H1 (cell line): ENCODE data around the gene AP2A2.

ENCODE experiments used
- CHD2 ChIP-seq: IDR thresholded peaks from 2 replicates; pipeline ENCODE4 v1.6.1; 2012; ENCODE audit warnings: low read length, improper control_type of control experiment
- EZH2 ChIP-seq: fragments of 200-600 bp; sonication (generic); IDR thresholded peaks from 2 replicates; pipeline ENCODE4 v1.7.1; 2012; ENCODE audit warnings: low read depth, mild to moderate bottlenecking, moderate library complexity, low read length, inconsistent platforms; ENCODE audit not compliant: severe bottlenecking
- FOSL1 ChIP-seq: IDR thresholded peaks from 2 replicates; pipeline ENCODE4 v1.6.1; 2011; ENCODE audit warnings: mild to moderate bottlenecking, low read depth, low read length, moderate library complexity; ENCODE audit not compliant: insufficient read depth
- GABPA ChIP-seq: IDR thresholded peaks from 2 replicates; pipeline ENCODE4 v1.6.1; 2011; ENCODE audit warnings: mild to moderate bottlenecking, low read length, moderate library complexity, borderline replicate concordance; ENCODE audit not compliant: insufficient read depth
- HDAC2 ChIP-seq, 2 experiments: fragments of 300-600 bp in 1 of 2; sonication (generic) in 1 of 2; IDR thresholded peaks; 2 replicates each; pipeline ENCODE4 v1.6.1; 2011 to 2012; ENCODE audit warnings: low read depth in 2 of 2, low read length in 2 of 2, mild to moderate bottlenecking in 2 of 2, moderate library complexity in 2 of 2, borderline replicate concordance in 1 of 2, inconsistent platforms in 1 of 2
- MAFK ChIP-seq: IDR thresholded peaks from 2 replicates; pipeline ENCODE4 v1.6.1; 2012; ENCODE audit warnings: low read depth, mild to moderate bottlenecking, improper control_type of control experiment, low read length
- NRF1 ChIP-seq: IDR thresholded peaks from 2 replicates; pipeline ENCODE4 v1.6.1; 2011; ENCODE audit warnings: mild to moderate bottlenecking, low read depth, low read length, improper control_type of control experiment
- RFX5 ChIP-seq: IDR thresholded peaks from 2 replicates; pipeline ENCODE4 v1.6.1; 2011; ENCODE audit warnings: low read depth, low read length, improper control_type of control experiment, borderline replicate concordance
- SRF ChIP-seq: IDR thresholded peaks from 2 replicates; pipeline ENCODE4 v1.6.1; 2011; ENCODE audit warnings: mild to moderate bottlenecking, low read depth, low read length, moderate library complexity
- TEAD4 ChIP-seq: IDR thresholded peaks from 2 replicates; pipeline ENCODE4 v1.6.1; 2012; ENCODE audit warnings: low read depth, low read length, inconsistent platforms, mixed read lengths
- ZNF274 ChIP-seq: IDR thresholded peaks from 2 replicates; pipeline ENCODE4 v1.7.0; 2012; ENCODE audit warnings: low read length, borderline replicate concordance; ENCODE audit errors: extremely low read depth
- TF ChIP-seq, protein P1 (sequence below), 3 experiments: IDR thresholded peaks; 1 replicate in 2 of 3; 2 replicates in 1 of 3; pipeline versions ENCODE4 v1.5.1 to v1.6.1; 2011; ENCODE audit warnings: low read length in 3 of 3, mild to moderate bottlenecking in 3 of 3, inconsistent platforms in 2 of 3, low read depth in 1 of 3, moderate library complexity in 1 of 3; ENCODE audit not compliant: insufficient read depth in 1 of 3; ENCODE audit errors: control extremely low read depth in 1 of 3
- TF ChIP-seq, protein P2 (sequence below): IDR thresholded peaks from 2 replicates; pipeline ENCODE4 v1.6.1; 2012; ENCODE audit warnings: low read length, inconsistent platforms
- TF ChIP-seq, protein P3 (sequence below): IDR thresholded peaks from 2 replicates; pipeline ENCODE4 v1.6.1; 2012; ENCODE audit warnings: inconsistent platforms

DNA sequence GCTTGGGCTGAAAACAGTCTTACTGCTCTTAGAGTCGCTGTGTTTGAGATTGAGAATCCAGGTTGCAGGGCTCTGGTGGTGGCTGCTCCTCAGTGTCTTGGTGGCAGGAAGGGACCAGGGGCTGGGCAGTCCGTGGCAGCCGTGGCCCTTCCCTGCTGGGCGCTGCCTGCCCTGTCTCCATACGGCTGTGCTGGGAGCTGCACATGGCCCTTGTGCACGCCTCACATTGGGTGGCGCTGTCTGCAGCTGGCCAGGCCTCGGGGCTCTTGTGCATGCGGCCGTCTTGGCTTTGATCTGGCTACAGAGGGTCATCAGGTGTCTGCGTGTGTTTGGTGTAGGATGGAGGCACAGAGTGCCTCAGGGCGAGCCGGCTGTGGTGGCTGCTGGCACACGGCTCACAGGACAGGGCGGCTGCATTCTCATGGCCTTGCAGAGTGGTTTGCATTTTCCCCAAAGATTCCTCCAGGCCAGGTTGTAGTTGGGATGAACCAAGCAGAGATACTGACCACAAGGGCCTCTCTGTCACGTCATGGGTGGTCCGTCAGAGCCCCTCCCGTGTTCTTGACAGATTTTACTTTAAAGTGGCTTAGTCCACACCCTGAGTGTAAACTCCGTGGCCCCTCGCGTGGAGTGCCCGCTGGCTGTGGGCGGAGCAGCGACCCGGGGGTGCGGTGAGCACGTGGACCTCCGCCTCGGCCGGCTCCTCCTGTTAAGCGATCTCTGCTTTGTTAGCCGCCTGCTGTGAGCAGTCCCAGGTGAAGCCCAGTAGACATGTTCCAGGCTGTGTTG is 76.1 kb downstream of the AP2A2 start:
- no peak for TF ChIP-seq NRF1
- no peak for TF ChIP-seq CHD2
- TF ChIP-seq, protein P1, sequence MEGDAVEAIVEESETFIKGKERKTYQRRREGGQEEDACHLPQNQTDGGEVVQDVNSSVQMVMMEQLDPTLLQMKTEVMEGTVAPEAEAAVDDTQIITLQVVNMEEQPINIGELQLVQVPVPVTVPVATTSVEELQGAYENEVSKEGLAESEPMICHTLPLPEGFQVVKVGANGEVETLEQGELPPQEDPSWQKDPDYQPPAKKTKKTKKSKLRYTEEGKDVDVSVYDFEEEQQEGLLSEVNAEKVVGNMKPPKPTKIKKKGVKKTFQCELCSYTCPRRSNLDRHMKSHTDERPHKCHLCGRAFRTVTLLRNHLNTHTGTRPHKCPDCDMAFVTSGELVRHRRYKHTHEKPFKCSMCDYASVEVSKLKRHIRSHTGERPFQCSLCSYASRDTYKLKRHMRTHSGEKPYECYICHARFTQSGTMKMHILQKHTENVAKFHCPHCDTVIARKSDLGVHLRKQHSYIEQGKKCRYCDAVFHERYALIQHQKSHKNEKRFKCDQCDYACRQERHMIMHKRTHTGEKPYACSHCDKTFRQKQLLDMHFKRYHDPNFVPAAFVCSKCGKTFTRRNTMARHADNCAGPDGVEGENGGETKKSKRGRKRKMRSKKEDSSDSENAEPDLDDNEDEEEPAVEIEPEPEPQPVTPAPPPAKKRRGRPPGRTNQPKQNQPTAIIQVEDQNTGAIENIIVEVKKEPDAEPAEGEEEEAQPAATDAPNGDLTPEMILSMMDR (IDR thresholded peaks at IDR 0.05; ENCODE audit: control extremely low read depth in 1 of 3, insufficient read depth in 1 of 3, low read depth in 1 of 3, low read length in 3 of 3): no peak
- no peak for TF ChIP-seq EZH2
- no peak for TF ChIP-seq MAFK
- TF ChIP-seq RFX5: no peak
- no peak for TF ChIP-seq GABPA
- no peak for TF ChIP-seq ZNF274
- TF ChIP-seq HDAC2 (IDR thresholded peaks at IDR 0.05; ENCODE audit: borderline replicate concordance in 1 of 2, low read depth in 2 of 2, low read length in 2 of 2): no peak
- TF ChIP-seq TEAD4: no peak
- TF ChIP-seq, protein P2, sequence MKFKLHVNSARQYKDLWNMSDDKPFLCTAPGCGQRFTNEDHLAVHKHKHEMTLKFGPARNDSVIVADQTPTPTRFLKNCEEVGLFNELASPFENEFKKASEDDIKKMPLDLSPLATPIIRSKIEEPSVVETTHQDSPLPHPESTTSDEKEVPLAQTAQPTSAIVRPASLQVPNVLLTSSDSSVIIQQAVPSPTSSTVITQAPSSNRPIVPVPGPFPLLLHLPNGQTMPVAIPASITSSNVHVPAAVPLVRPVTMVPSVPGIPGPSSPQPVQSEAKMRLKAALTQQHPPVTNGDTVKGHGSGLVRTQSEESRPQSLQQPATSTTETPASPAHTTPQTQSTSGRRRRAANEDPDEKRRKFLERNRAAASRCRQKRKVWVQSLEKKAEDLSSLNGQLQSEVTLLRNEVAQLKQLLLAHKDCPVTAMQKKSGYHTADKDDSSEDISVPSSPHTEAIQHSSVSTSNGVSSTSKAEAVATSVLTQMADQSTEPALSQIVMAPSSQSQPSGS: no peak
- TF ChIP-seq, protein P3, sequence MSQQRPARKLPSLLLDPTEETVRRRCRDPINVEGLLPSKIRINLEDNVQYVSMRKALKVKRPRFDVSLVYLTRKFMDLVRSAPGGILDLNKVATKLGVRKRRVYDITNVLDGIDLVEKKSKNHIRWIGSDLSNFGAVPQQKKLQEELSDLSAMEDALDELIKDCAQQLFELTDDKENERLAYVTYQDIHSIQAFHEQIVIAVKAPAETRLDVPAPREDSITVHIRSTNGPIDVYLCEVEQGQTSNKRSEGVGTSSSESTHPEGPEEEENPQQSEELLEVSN: no peak
- no peak for TF ChIP-seq SRF
- TF ChIP-seq FOSL1: no peak
